Stimulated activated CD4-positive, alpha-beta T cell treated with anti-CD3 and anti-CD28 coated beads, Interleukin-2, amount 100 ng/mL, for 4 hours (primary cell): ENCODE data around the gene SLC44A1.

ENCODE experiments used
- DNase-seq: peaks from one replicate; pipeline ENCODE4 v3.0.0-alpha.2; 2020; ENCODE audit warnings: low read depth

The SLC44A1 gene

DNA sequence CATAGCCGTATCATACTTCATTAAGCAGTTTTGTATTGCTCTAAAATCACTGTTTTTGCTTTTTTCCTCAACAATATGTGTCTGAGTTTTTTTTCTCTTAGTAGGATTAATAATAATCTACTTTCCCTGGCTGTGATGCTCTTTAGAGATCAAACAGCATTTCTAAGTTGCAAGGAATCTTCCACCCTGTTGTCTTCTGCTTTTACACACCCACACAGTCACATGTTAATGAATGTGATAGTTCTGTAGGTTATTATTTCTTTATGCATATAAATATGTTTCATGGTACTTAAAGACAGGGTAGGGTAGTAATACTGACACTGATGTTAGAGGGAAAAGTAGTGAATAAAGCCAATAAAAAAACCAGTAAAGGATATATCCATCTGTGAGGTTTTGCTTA is 29.3 kb downstream of the SLC44A1 start:
- DNase-seq: no peak

DNA sequence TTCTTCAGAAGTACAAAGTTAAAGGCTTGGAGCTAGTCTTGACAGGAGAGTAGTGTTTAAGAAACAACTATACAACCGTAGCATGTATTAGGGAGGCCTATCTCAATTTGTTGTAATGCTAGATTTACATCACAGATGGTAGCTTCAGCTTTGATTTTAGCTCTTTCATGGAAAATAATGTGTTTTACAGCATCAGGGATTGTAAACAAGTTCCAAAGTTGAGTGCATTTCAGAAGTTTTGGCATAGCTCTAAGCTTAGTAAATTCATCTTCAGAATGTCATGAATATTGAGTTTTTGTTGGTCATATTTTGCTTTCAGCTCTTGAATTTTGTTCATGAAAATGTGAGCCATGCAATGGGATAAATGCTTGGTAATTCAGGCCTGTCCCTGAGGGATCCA is 30.7 kb downstream of the SLC44A1 start:
- DNase-seq: no peak

DNA sequence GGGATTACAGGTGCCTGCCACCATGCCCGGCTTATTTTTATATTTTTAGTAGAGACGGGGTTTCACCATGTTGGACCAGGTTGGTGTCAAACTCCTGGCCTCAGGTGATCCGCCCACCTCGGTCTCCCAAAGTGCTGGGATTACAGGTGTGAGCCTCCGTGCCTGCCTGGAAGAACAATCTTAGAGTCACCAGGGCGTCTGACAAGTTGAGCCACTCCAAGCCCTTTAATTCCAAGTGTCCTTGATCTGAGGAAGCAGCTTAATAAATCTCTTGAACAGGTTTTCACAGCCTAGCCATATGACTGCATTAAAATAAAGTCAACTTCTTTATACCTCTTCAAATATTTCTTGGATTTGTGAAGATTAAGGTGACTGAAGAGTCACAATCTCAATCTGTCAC is 31.5 kb downstream of the SLC44A1 start:
- DNase-seq: no peak

DNA sequence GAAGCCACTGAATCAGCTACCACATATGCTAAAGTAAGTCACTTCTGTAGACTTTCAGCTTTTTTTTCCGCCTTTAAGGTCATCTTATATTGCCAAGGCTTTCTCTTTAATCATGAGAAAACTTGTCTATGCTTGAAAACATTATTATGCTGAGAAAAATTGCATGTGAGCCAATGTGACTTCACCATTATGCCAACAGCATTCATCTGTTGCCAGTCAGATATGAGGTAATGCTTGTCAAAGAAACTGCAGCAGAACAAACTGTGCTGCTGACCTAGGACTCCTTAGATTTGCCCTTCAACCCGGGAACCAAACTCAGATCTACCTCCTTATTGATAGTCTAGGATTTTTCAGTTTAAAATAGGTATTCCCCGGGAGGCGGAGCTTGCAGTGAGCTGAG is 34.3 kb downstream of the SLC44A1 start:
- no peak for DNase-seq

DNA sequence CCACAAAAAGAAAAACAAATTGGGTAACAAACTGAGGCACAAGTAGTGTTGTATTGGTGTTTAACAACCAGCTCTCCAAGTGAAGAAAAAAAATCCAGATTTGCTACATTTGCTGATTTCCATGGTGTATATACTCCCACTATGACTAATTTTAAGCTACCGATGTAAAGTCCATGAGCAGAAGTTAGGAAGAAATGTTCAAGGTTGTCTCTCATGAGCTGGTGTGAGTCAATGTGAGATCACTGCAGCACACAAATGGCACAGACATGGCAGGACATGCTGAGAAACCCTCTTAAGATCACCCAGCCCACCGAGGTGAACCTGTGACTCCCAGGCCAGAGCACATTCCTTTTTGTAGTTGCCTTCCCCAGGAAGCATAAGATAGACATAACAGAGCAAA is 36.2 kb downstream of the SLC44A1 start:
- DNase-seq: no peak

DNA sequence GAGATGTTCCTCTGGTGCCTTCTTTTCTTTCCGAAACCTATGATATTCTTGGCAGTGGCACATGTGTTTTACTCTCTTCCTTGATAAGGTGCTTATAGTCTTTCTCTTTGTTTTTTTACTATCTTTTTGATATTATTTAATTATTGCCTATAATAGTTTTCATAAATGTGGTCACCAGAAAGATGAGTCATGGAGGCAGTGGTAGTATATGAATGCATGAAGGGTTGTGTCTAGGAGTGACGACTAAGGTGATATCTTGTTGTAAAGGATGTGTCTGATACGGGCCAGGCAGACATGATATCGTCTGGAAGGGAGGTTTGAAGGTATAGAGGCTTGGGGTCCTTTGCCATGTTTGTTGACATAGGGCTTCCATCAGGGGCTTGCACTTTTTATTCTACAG is 36.8 kb downstream of the SLC44A1 start:
- DNase-seq: no peak

DNA sequence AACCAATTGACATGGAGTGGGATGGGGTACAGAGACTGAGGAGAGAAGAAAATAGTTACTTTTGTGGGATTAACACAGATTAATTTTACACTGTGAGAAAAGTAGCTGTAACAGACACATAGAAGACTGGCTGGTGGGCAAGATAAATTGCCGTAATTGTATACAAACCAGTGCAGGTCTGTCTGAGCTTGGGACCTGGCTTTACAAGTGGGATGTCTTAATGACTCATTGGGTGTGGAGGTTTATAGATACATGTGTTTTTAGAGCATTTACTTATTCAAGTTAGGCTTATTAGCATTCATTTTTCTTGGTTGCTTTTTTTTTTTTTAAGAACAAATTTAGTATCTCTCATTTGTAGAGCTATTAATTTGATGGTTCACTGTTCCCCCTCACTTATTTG is 37.5 kb downstream of the SLC44A1 start:
- DNase-seq: no peak

DNA sequence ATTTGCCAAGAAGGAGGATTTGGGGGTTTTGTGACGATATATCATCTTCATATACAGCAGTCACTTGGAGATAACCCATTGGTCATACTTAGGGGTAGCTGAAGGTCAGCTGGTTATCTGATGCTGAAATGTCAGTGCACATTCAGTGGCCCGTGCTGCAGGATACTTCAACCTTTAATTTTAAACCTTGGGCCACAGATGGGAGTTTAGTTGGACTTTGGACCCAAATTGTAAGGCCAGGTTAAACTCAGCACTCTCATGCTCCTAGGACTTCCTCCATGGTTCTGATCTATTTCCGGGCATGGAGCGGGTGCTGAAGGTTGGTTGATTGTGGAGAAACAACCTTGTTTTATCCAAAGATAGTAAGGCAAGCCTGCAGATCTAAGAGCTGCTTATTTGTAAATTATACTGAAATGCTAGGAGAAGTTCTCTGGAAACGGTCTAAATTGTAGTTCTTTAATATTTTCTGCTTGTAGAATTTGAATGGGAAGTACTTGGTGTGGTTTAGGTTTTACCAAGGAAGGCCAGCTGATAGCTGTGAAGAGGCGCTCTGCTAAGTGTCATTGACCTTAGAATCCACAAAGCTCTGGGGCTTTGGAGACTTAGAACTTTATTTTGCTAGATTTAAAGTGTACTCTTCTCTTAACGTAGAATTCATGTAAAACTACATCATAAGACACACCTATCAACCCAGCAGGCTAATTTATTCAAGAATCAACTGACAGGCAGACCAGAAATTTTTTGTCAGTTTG is 38.6 kb downstream of the SLC44A1 start:
- DNase-seq: no peak

DNA sequence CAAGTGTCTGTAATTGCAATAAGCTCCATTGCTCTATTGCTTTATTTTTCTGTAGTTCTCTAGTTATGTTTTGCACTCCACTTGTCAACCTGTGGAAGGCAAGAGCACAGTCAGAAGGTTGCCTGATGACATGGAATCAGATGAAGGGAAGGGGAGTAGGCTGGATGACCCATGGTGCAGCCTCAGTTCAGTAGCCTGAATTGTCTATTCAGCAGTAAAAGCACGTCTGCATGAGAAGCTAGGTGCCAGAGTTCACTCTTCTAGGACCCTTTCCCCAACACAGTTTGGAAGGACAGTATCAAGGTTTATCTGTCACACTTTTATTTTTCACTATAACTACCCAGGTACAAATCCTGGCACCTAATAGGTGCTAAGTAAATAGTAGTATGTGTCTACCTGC is 39.3 kb downstream of the SLC44A1 start:
- no peak for DNase-seq

DNA sequence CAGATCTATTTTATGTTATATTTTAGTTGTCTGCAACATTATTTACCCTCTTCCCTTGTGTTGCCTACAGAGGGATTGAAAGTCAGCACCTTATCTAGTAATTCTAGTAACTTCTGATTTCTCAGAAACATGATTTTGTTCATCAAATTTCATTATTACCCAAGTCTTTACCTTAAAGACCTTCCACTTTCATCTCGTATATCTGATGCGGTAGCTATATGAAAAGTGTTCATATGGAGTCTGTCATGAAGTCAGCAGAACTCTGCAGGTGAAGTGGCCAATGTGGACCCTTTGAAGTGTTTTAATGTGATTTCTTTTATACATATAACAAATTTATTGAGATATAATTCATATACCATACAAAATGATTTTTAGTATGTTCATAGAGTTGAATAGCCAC is 40.0 kb downstream of the SLC44A1 start:
- DNase-seq: no peak

DNA sequence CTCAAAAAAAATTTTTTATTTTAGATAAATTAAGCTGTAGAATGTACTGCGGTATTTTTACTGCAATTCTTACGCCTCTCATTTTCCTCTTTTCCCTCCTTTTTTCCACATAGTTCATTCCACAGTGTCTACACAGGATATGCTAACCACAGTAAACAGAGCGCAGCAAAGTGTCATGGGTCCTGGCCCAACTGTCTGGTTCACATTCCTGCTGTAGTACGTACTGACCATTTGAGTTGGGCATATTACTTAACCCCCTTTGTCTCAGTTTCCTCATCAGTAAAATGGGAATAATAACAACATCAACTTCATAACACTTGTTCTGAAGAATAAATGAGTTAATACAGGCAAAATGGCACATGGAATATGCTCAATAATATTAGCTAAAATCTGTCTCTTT is 41.6 kb downstream of the SLC44A1 start:
- DNase-seq: no peak

DNA sequence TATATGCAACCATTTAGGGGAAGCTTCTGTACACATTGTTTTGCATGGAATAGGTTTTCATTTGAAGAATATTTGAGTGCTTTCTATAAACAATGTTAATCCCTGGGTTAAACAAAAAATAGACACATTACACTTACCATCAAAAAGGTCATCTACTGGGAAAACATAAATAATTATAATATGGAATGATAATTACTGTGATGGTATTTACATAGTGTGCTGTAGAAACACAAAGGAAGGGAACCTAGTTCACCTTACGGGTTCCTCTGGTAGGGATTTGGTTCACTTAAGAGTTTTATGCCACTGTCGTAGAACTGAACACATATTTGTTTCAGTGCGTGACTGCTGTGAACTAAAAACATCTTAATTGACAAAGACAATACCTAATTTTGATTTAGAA is 44.9 kb downstream of the SLC44A1 start:
- DNase-seq: no peak

DNA sequence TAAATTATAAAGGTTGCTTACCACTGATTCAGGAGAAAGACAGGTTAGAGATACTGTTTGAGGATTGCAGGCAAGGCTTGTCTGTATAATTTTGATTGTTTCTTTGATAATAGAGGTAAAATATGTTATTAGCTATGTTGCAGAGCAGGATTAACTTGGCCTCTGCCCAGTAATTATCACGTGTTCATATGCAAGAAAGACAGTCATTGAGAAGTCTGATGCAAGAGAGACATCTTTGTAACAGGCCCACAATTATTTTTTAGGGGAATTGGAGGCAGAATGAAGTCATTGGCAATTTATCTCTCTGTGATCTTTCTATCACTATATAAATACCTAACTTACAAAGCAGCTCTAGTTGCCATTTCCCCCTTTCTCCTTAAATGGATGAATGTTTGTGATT is 46.0 kb downstream of the SLC44A1 start:
- DNase-seq: no peak

DNA sequence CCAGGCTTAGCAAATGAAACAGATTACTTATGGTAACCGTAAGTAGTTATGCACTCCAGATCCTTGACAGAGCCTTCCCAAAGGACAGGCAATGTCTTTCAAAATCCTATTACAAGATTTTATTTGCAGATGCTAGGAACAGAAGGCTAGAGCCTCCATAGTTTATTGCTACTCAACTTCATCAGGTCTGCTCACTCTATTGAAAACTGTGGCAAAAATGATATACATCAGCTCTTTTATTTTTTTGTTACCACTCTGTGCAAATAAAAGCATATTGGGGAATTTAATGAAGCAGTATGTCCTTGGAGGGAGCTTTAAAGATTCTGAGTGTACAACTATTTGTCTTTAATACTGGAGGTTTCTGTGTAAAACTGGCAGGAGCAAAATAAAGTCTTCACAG is 46.5 kb downstream of the SLC44A1 start:
- DNase-seq: no peak

DNA sequence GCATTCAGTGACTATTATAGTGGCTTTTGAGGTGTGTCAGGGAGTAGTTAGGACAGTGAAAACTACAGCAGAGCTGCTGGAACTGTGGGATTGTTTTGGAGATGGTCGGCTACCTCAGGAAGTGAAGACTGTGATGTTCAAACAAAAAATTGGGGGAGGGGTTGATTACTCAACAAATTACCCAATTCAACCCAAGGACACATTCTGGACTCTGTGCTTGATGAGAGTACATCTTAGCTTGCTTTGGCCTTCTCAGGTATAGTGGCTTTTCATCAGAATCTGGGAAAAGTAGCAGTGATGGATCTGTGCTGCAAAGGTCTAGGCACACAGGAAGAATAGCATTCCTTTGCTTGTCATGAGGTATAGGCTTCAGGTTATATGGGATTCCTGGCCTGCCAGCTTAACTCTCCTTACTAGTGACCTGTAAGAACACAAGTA is 47.0 kb downstream of the SLC44A1 start:
- DNase-seq: no peak

DNA sequence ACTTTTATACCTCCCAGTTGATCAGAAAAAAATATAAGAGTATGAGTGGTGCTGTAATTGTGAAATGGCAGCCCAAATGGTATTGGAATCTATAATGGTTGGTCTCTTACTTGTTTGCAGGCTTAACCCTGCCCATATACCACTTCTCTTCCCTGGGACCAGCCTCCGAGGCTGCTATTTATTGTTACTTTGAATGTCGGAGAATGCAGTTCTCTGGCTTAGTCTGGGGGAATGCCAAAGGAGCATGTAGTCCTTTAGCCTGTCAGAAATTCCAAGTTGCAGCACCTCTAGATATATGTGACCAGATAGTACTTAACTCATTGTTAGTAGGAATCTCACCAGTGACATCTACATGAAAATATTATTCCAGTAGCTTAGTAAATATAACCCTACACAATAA is 47.5 kb downstream of the SLC44A1 start:
- no peak for DNase-seq

DNA sequence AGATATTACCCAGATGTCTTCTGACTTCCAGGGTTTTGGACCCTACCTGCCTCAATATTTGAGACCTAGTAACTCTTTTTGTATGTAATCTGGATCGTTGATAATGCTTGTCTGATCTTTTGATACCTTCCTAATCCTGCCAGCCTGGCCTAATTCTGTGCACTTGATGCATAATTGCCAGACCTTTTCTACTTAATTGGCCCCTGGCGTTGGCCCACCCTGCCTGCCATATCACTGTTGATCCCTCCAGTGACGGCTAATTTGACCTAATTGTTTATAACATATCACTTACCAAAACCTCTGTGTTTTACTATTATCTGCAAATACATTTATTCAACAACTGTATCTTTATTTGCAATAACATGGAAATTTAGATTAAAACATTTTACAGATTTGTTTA is 49.0 kb downstream of the SLC44A1 start:
- no peak for DNase-seq

DNA sequence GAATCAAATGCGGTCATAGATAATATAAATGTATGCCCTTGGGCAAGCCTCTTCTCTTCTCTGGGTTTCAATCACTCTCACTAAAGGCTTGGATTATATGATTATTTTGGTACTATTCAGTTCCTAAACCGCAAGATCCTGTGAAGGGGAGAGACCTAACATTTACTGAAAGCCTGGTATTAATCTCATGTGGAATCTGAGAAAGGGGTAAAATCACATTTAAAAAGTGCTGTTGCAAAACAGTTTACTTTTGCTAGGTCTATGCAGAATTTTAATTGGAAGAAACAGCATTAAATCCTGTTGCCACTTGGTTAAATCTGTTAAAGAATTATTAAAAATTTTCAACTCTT is 50.7 kb downstream of the SLC44A1 start:
- no peak for DNase-seq

DNA sequence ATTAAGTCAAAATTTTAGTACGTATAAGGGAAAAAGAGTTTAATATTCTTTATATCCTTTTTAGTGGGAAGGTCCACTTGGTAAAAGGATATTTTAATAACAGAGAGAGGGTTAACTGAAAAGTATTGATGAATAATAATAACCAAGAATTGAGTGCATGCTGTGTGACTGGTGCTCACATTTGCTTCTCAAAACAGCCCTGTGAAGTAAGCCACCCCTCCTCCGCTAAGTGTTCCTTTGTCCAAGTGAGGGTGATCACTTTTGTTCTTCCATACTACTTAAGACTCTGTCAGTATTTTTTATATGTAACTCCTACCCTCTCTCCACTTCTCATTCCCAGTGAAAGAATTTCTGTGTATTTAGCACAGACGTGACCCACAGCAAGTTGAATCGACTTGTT is 51.5 kb downstream of the SLC44A1 start:
- DNase-seq: no peak

DNA sequence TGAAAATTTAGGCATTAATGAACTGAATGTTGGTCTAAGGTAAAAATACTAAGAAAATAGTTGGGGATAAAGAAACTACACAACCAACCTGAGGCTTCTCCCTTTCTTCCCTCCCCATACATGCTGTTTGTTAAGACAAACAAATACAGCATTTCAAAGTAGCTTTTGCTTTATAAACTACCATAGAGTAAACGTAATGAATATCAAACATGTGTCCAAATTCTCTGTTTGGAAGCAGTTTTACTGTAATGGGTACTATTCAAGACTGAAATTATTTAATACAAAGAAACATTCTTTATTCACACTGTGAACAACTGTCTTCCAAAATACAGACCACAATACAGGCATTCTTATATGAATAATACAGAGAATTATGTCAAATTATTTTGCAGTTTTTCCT is 52.0 kb downstream of the SLC44A1 start:
- DNase-seq: no peak

DNA sequence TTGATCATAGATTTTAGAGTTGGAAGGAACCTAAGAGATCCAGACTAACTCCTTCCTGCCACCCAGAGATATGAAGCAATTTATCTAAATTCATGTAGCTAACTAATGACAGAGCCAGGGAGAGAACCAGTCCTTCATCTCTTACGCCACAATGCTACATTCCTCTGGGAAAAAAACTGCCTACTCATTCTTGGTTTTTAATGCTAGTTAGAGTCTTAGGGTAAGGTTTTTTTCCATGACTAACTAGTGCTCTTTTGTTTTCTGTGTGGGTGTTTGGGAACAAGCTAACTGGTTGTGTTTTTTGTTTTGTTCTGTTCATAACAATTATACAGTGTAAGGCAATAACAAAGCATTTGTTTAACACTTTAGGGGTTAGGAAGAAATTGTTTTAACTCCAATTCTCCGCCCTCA is 52.4 kb downstream of the SLC44A1 start:
- no peak for DNase-seq

DNA sequence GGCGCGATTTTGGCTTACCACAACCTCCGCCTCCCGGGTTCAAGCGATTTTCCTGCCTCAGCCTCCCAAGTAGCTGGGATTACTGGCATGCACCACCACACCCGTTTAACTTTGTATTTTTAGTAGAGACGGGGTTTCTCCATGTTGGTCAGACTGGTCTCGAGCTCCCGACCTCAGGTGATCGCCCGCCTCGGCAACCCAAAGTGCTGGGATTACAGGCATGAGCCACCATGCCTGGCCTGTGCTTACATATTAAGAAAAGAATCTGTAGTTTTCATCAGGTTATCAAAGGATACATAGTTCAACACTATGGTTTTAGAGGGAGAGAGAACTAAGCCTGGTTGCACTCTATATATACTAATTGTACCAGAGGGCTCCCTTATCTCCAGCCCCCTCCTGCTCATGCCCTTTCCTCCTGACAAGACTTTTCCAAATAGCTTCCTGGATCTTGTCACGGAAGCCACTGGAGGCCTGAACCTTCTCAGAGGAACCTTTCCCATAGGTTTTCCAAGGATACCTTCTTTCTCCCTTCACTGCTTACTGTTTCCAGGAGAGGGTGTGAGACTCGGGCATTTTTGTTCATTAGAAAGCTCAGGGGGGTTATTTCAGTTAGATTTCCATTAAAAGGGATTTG is 53.1 kb downstream of the SLC44A1 start:
- DNase-seq: no peak

DNA sequence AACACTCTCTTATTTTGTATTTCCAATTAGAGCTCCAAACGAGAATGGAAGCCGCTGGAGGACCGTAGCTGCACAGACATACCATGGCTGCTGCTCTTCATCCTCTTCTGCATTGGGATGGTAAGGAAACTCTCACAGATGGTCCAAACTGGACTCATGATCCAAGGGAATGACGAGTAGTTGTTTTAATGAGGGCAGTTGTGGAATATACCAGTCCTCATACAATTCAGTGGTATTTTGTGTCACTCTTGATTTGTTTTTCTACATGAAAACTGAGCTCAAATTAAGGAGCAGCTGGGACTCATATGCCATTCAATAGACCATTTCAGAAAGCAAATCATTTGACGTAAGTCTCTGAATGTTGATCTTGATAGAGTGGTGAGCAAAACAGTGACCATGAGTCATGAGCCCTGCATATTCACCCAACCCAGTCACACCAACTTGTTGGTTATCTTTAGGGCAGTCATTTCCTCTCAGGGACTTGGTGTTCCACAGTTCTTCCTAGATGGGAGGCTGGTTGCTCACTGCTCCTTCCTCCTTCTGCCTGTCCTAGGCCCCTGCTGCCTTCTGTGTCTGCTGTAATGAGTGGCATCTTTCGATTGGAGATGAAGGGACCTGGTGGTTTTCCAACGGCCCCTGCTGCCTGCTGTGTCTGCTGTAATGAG is 54.9 kb downstream of the SLC44A1 start:
- no peak for DNase-seq

DNA sequence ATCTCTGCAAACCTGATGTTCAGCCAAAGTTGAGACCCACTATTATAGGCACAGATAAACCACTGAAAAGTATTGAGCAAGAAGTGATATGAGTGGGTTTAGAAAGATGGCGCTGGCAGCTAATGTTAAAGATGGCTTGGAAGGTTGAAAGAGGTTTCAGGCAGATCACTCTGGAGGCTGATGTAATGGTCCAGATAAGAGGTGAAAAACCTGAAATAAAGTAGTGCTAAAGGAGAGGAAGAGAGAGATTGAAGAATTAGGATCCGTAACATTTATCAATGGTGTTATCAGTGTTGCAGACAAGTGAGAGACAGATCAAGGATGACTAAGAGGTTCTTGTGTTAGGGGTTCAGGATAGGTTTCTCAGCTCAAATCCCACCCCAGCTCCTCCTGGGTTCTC is 58.3 kb downstream of the SLC44A1 start:
- DNase-seq: no peak
